Left lung (tissue), 10 donors: ENCODE results near the gene PIK3R1. TPM values are rescaled to one million over a fixed set of nuclear protein-coding genes. Genes with fewer than 3 reads are reported as not detected.

ENCODE experiments used
- ATAC-seq: fragments of 200-7000 bp; cut with Tn5 transposase; one replicate; pipeline ENCODE4 v1.9.1; 2020; ENCODE audit warnings: moderate library complexity
- DNase-seq, 4 donors: peaks; one replicate each; pipeline ENCODE4 v3.0.0-alpha.2; 2013 to 2020
- H3K27ac ChIP-seq, 2 donors: fragments of 200-600 bp; sonication (generic) in 1 of 2; one replicate each; pipeline versions ENCODE4 v1.5.0 to v1.8.0; 2020 to 2021
- H3K27me3 ChIP-seq, 2 donors: fragments of 200-600 bp; sonication (generic) in 1 of 2; one replicate each; pipeline versions ENCODE4 v1.5.0 to v1.8.0; 2020 to 2021
- H3K36me3 ChIP-seq, 2 donors: fragments of 200-600 bp; sonication (generic) in 1 of 2; one replicate each; pipeline versions ENCODE4 v1.5.0 to v1.8.0; 2020 to 2021
- H3K4me1 ChIP-seq, 2 donors: fragments of 200-600 bp; one replicate each; pipeline ENCODE4 v1.8.0; 2021
- H3K4me3 ChIP-seq, 2 donors: fragments of 200-600 bp; sonication (generic) in 1 of 2; one replicate each; pipeline versions ENCODE4 v1.5.0 to v1.8.0; 2020 to 2021; ENCODE audit warnings: mild to moderate bottlenecking in 1 of 2
- H3K9me3 ChIP-seq, 2 donors: fragments of 200-600 bp; sonication (generic) in 1 of 2; one replicate each; pipeline versions ENCODE4 v1.5.0 to v1.8.0; 2020 to 2021
- CTCF ChIP-seq, 2 donors: fragments of 200-600 bp; sonication (generic) in 1 of 2; IDR thresholded peaks; one replicate each; pipeline versions ENCODE4 v1.5.0 to v1.8.0; 2021; ENCODE audit warnings: antibody characterized with exemption in 2 of 2
- intact Hi-C, 2 donors: fragments of 100-400 bp; cut with DNase I; formaldehyde crosslinking; loops; one replicate each; pipeline versions ENCODE4 v1.11.2 to v1.14.2; 2022
- polyA plus RNA-seq, 6 donors: library from polyadenylated mRNA; unstranded; fragments of 120-200 nt; gene quantifications; one replicate each; pipeline ENCODE4 v1.2.1, GENCODE V29; 2013; ENCODE audit not compliant: insufficient read length in 6 of 6
- total RNA-seq, 2 donors: library from RNA; stranded (reverse); fragmentation: NEBNext Ultra II Directional; extraction: Animal tissue kit (Norgen Biotek cat#: 25700); gene quantifications; one replicate each; pipeline ENCODE4 v1.2.1, GENCODE V29; 2021
- donor health status: DM: no; HTN: yes; CAD: no.
- donor health status: DM: no; HTN: no; CAD: no.

Gene PIK3R1
- total and polyA plus RNA-seq, 8 donors = 70.9 to 92.9 (median 80.5) TPM

- TF ChIP-seq CTCF (IDR thresholded peaks at IDR 0.05) = no peak
- DNase-seq (no peak), ATAC-seq (peak; percentile 64)
- intact Hi-C loops = no loop called here
- Histone ChIP-seq H3K27me3 (no peaks in the 10 kb centered on the region), H3K4me1 (peaks cover 11 to 50% of the 10 kb centered on the region in 2 donors), H3K4me3 (no peak overlapping the region), H3K27ac (no peak overlapping the region), H3K9me3 (no peaks in the 10 kb centered on the region), H3K36me3 (no peaks in the 10 kb centered on the region)
Measured at GRCh38 chr5:68333649-68334552, 118.3 kb downstream of the PIK3R1 start.

GRCh38 chr5:68334553-68334886 is 119.0 kb downstream of the PIK3R1 start:
- H3K36me3 ChIP-seq = no peaks in the 10 kb centered on the region
- H3K27me3 ChIP-seq = no peaks in the 10 kb centered on the region
- intact Hi-C loops = no loop called here
- H3K4me1 ChIP-seq = peaks cover 11 to 46% of the 10 kb centered on the region in 2 donors
- DNase-seq = no peak
- TF ChIP-seq CTCF (IDR thresholded peaks at IDR 0.05) = no peak
- H3K9me3 ChIP-seq = no peaks in the 10 kb centered on the region
- ATAC-seq = peak; percentile 5
- no peak overlapping the region for H3K27ac ChIP-seq
- H3K4me3 ChIP-seq = no peak overlapping the region

GRCh38 chr5:68335075-68335474 is 119.5 kb downstream of the PIK3R1 start:
- TF ChIP-seq CTCF (IDR thresholded peaks at IDR 0.05) = no peak
- DNase-seq (no peak), ATAC-seq (no peak)
- Histone ChIP-seq H3K27ac (no peak overlapping the region), H3K4me1 (peaks cover 11 to 41% of the 10 kb centered on the region in 2 donors), H3K9me3 (no peaks in the 10 kb centered on the region), H3K36me3 (no peaks in the 10 kb centered on the region), H3K27me3 (no peaks in the 10 kb centered on the region), H3K4me3 (no peak overlapping the region)
- intact Hi-C loops = no loop called here

GRCh38 chr5:68336200-68336599 is 120.6 kb downstream of the PIK3R1 start:
- Histone ChIP-seq H3K4me1 (peaks cover 4 to 31% of the 10 kb centered on the region in 2 donors), H3K27ac (no peak overlapping the region), H3K36me3 (no peaks in the 10 kb centered on the region), H3K4me3 (no peak overlapping the region), H3K27me3 (no peaks in the 10 kb centered on the region), H3K9me3 (no peaks in the 10 kb centered on the region)
- ATAC-seq = no peak
- TF ChIP-seq CTCF (IDR thresholded peaks at IDR 0.05) = no peak
- intact Hi-C loops = no loop called here
- DNase-seq = no peak

GRCh38 chr5:68337235-68337634 is 121.7 kb downstream of the PIK3R1 start:
- Histone ChIP-seq H3K4me1 (peaks cover 0 to 22% of the 10 kb centered on the region in 2 donors), H3K4me3 (no peak overlapping the region), H3K9me3 (no peaks in the 10 kb centered on the region), H3K36me3 (no peaks in the 10 kb centered on the region), H3K27ac (no peak overlapping the region), H3K27me3 (no peaks in the 10 kb centered on the region)
- ATAC-seq (no peak), DNase-seq (no peak)
- TF ChIP-seq CTCF (IDR thresholded peaks at IDR 0.05) = no peak
- intact Hi-C loops = no loop called here
